AG04450 (cell line): ENCODE data around the gene NEK7. TPM values are rescaled to one million over a fixed set of nuclear protein-coding genes. Genes with fewer than 3 reads are reported as not detected.

ENCODE experiments used
- CTCF ChIA-PET: fragments of 300-600, 350-600 bp; formaldehyde crosslinking; extraction: SDS; loops from one replicate; lab custom pipeline; 2022; ENCODE audit warnings: antibody characterized with exemption, inconsistent platforms; lab: Charles Lee
- POLR2A ChIA-PET: fragments of 350-600 bp; formaldehyde crosslinking; extraction: SDS; loops from one replicate; lab custom pipeline; 2021; ENCODE audit warnings: antibody characterized with exemption, inconsistent platforms; lab: Yijun Ruan, JAX
- DNase-seq: peaks from one replicate; pipeline ENCODE4 v3.0.0-alpha.2; 2011; ENCODE audit warnings: low read depth, low spot score
- H3K27ac ChIP-seq: one replicate; pipeline ENCODE4 v1.5.1; 2012; ENCODE audit warnings: low read depth, low read length, control low read depth
- H3K27me3 ChIP-seq: one replicate; pipeline ENCODE4 v1.6.0; 2012; ENCODE audit warnings: low read length; ENCODE audit not compliant: control insufficient read depth, insufficient read depth
- H3K4me3 ChIP-seq: 2 replicates; pipeline ENCODE4 v1.5.1; 2011; ENCODE audit warnings: mild to moderate bottlenecking, low read depth, low read length, control low read depth
- H3K9me3 ChIP-seq: 2 replicates; pipeline ENCODE4 v1.5.1; 2012; ENCODE audit warnings: low read length; ENCODE audit not compliant: control insufficient read depth, insufficient read depth
- polyA plus RNA-seq: library from polyadenylated mRNA; depleted of rRNA; stranded (reverse); fragments of >200 nt; gene quantifications from 2 replicates; pipeline ENCODE4 v1.2.3, GENCODE V29; 2011
- TF ChIP-seq, protein P1 (sequence below): IDR thresholded peaks from 2 replicates; pipeline ENCODE4 v1.5.1; 2011; ENCODE audit warnings: low read depth, low read length, control low read depth, inconsistent platforms

Gene NEK7
- polyA plus RNA-seq, 1 experiment = 147 TPM

GRCh38 chr1:198232378-198232777, 75.6 kb downstream of the NEK7 start:
- POLR2A ChIA-PET = no interaction called here

GRCh38 chr1:198232940-198233675, 76.3 kb downstream of the NEK7 start:
- H3K9me3 ChIP-seq = no peaks in the 10 kb centered on the region; the same call in 1 of the 2 replicates
- POLR2A ChIA-PET = no interaction called here
- H3K27ac ChIP-seq = no peak overlapping the region
- TF ChIP-seq, protein P1, sequence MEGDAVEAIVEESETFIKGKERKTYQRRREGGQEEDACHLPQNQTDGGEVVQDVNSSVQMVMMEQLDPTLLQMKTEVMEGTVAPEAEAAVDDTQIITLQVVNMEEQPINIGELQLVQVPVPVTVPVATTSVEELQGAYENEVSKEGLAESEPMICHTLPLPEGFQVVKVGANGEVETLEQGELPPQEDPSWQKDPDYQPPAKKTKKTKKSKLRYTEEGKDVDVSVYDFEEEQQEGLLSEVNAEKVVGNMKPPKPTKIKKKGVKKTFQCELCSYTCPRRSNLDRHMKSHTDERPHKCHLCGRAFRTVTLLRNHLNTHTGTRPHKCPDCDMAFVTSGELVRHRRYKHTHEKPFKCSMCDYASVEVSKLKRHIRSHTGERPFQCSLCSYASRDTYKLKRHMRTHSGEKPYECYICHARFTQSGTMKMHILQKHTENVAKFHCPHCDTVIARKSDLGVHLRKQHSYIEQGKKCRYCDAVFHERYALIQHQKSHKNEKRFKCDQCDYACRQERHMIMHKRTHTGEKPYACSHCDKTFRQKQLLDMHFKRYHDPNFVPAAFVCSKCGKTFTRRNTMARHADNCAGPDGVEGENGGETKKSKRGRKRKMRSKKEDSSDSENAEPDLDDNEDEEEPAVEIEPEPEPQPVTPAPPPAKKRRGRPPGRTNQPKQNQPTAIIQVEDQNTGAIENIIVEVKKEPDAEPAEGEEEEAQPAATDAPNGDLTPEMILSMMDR = no peak
- H3K4me3 ChIP-seq = no peak overlapping the region
- DNase-seq = no peak
- CTCF ChIA-PET = interaction anchor here (1.0 kb wide), 1 partner anchor 18 kb away, joined by 3 read pairs; no protein-coding TSS in a partner anchor
- H3K27me3 ChIP-seq = no peaks in the 10 kb centered on the region

More at GRCh38 chr1:198232378-198232777, 75.6 kb downstream of the NEK7 start:
- no peak for DNase-seq
- Histone ChIP-seq H3K27ac (no peak overlapping the region), H3K4me3 (no peak overlapping the region), H3K9me3 (no peaks in the 10 kb centered on the region; the same call in 1 of the 2 replicates), H3K27me3 (no peaks in the 10 kb centered on the region)
- CTCF ChIA-PET = interaction anchor here (0.7 to 1.4 kb wide), 3 partner anchors 17 to 308 kb away, joined by 3 to 4 read pairs (median 3); no protein-coding TSS in a partner anchor
- TF ChIP-seq, protein P1 = no peak

GRCh38 chr1:198234520-198235251, 77.9 kb downstream of the NEK7 start:
- H3K9me3 ChIP-seq = no peaks in the 10 kb centered on the region; the same call in 1 of the 2 replicates
- DNase-seq = no peak
- ChIA-PET CTCF (no interaction called here), POLR2A (no interaction called here)
- H3K27me3 ChIP-seq = no peaks in the 10 kb centered on the region
- peak overlapping the region; percentile 63 for H3K27ac ChIP-seq
- H3K4me3 ChIP-seq = peak overlapping the region; percentile 49
- TF ChIP-seq, protein P1 = no peak

- ChIA-PET CTCF (no interaction called here), POLR2A (no interaction called here)
- no peak overlapping the region for H3K4me3 ChIP-seq
- no peak for DNase-seq
- TF ChIP-seq, protein P1 = no peak
- no peak overlapping the region for H3K27ac ChIP-seq
- no peaks in the 10 kb centered on the region; the same call in 1 of the 2 replicates for H3K9me3 ChIP-seq
- no peaks in the 10 kb centered on the region for H3K27me3 ChIP-seq
These were observed 81.3 kb downstream of the NEK7 start for GRCh38 chr1:198238121-198238520.
